Measurements from ENCODE around the gene HS3ST5.
"Not testable (repeated sequence)": the region's sequence is repeated elsewhere in the genome, so short reads cannot be mapped to it uniquely, and the experiment has no call there.

Gene HS3ST5

DNA sequence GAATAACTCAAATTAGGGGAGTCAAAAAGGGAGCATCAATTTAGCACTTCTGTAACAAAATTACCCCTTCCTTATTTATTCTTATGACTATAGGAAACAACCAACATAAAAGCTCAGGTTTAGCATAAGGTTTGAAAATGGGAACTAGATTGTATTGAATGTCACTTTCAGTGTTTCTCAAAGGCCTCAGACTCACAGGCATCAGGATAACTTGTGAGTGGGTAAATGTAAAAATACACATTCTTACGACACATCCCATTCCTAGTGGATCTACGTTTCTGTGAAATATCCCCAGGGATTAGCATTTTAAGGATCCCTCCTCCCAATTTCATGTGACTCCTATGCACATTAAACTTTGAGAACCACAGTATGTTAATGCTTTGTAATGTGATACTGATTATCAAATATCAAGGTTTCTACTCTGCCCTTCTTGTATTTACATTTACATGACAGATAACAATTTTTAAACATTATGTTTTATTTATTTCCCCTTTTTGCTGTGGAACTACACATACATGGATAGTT, 114.8 kb downstream of the HS3ST5 start:
- H3K27me3 Mint-ChIP-seq = no peaks in the 10 kb centered on the region
- peaks cover 0 to 7% of the 10 kb centered on the region in 2 donors for H3K9me3 Mint-ChIP-seq
- H3K4me3 Mint-ChIP-seq = no peak overlapping the region
- DNase-seq (no peak), ATAC-seq (replicated peaks) (no peak)
- H3K27ac Mint-ChIP-seq = no peak overlapping the region
- no peaks in the 10 kb centered on the region for H3K4me1 Mint-ChIP-seq (ENCODE audit: low read depth in 2 of 2)
- no peaks in the 10 kb centered on the region for H3K36me3 Mint-ChIP-seq (ENCODE audit: insufficient read depth)

DNA sequence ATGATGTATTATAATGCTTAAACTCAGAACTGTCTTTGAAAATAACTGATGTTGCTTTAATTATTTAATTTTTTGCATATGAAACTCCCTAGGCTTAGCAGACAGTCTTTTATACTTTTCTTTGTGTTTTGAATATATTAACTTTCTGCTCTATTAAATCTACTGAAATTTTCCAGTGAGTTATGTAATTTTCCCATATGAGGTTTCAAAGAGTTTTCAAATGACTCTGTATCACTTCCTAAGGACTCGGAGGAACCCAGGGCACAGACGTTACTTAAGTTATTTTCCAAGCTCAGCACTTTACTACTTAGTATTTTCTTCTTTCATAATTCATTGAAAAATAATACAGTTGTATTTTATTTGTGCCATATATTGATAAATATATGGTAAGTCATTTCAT, 122.6 kb downstream of the HS3ST5 start:
- no peak for DNase-seq
- Mint-ChIP-seq H3K27me3 (no peaks in the 10 kb centered on the region), H3K9me3 (peaks cover 0 to 2% of the 10 kb centered on the region in 2 donors), H3K4me1 (ENCODE audit: low read depth in 2 of 2) (no peaks in the 10 kb centered on the region), H3K36me3 (ENCODE audit: insufficient read depth) (no peaks in the 10 kb centered on the region), H3K4me3 (no peak overlapping the region), H3K27ac (no peak overlapping the region)
- ATAC-seq (replicated peaks) = no peak

DNA sequence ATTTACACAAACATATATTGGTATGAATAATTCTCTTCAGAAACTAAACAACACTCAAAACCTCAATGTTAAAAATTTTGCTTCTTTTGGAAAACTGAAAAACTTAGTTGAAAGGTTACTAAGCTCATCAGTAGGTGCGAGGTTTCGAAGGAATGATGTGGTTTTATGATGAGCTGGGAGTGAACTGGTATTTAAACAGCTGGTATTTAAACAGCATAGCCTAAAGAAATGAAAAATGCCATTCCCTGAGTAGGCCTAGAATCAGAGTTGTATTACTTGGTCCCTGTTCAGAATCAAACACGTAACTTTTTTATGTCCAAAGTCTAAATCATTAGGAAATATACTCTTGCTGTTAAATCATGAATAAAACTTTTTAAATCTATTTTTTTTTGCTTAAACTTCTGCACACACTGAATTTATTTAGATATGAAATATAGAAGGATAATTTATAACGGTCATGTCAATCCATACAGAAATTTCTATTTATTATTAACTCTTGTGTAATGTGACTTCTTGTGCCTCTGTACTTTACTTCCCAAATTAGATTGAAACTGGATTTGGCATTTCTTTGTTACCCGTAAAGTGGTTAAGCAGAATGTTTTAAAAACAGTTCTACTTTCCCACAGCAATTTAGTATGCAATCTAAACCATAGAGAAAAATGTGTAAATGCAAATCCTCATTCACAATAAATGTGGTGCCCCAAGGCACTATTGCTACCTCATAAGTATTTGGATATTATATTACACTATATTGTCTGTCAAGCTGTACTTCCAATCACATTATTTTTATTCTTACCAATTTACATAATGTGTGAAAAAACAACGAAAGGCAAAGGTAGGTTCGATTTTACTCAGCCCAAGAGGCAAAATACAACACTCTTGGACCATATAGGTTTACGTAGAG, 124.1 kb downstream of the HS3ST5 start:
- Mint-ChIP-seq H3K27ac (no peak overlapping the region), H3K9me3 (peaks cover 0 to 2% of the 10 kb centered on the region in 2 donors), H3K4me1 (ENCODE audit: low read depth in 2 of 2) (no peaks in the 10 kb centered on the region), H3K36me3 (ENCODE audit: insufficient read depth) (no peaks in the 10 kb centered on the region), H3K27me3 (no peaks in the 10 kb centered on the region), H3K4me3 (no peak overlapping the region)
- DNase-seq (no peak), ATAC-seq (replicated peaks) (no peak)

DNA sequence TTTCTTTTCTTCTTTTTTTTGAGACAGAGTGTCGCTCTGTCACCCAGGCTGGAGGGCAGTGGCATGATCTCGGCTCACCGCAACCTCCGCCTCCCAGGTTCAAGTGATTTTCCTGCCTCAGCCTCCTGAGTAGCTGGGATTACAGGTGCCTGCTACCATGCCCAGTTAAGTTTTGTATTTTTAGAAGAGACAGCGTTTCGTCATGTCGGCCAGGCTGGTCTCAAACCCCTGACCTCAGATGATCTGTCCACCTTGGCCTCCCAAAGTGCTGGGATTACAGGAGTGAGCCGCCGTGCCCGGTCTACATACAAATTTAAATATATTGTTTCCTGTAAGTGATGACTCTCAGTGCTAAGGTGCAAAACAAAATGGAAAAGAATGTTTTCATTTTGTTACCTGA, 124.8 kb downstream of the HS3ST5 start:
- not testable (repeated sequence) for H3K4me3 Mint-ChIP-seq; H3K36me3 Mint-ChIP-seq (ENCODE audit: insufficient read depth)

DNA sequence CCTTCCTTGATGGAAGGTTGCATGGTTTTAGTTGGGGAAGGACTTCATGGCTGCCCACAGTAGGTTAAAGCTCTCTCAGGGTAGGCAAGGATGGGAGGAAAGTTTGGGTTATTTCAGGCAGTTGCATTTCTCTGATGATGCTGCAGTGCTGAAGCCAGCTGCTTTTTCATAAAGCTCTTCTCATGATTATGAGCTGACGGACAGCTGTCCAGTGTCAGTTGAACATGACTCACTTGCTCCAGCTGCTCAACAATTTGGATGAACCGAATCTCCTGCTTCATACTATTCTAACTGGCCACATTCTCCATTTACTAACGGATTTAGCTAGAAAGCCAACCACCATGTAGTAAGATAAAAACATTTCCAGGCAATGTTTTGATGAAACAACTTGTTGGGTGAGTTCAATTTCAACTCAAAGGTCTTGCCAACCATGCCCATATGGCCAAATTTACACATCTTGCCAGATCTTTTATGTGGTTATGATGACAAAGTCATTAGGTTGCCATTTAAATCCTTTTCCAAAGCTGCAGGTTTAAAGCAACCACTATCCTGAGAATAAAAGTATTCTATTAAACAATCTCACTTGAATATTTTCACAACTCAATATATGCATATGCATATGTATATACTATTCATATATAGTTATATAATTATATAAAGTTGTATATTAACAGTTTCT, 125.9 kb downstream of the HS3ST5 start:
- Mint-ChIP-seq H3K9me3 (peaks cover 0 to 2% of the 10 kb centered on the region in 2 donors), H3K27me3 (no peaks in the 10 kb centered on the region), H3K4me1 (ENCODE audit: low read depth in 2 of 2) (no peaks in the 10 kb centered on the region), H3K27ac (no peak overlapping the region), H3K4me3 (no peak overlapping the region), H3K36me3 (ENCODE audit: insufficient read depth) (no peaks in the 10 kb centered on the region)
- DNase-seq (no peak), ATAC-seq (replicated peaks) (no peak)

More for the DNA sequence above, 124.8 kb downstream of the HS3ST5 start:
- not testable (repeated sequence) for ATAC-seq (replicated peaks); H3K27me3 Mint-ChIP-seq; H3K4me1 Mint-ChIP-seq (ENCODE audit: low read depth in 2 of 2); H3K9me3 Mint-ChIP-seq; H3K27ac Mint-ChIP-seq; DNase-seq

DNA sequence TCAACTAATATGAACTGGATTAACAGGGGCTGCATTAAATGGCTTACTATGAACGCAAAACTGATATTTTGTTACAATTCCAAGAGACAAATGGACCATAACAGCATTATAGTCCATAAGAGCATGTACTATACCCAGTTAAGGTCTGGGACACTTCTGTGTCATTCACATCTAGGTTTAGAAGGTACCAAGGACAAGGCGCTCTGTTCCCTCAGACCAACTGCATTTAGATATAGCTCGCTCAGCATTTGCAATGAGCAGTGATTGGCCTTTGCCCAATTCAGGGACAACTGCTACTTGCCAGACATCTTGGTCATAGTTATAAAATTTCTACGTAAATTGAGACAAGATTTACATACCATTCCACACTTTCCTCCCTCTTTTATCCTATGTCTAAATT, 132.4 kb downstream of the HS3ST5 start:
- Mint-ChIP-seq H3K36me3 (ENCODE audit: insufficient read depth) (no peaks in the 10 kb centered on the region), H3K4me3 (no peak overlapping the region), H3K9me3 (peaks cover 0 to 1% of the 10 kb centered on the region in 2 donors), H3K27ac (no peak overlapping the region), H3K27me3 (no peaks in the 10 kb centered on the region), H3K4me1 (ENCODE audit: low read depth in 2 of 2) (no peaks in the 10 kb centered on the region)
- no peak for DNase-seq
- ATAC-seq (replicated peaks) = no peak

DNA sequence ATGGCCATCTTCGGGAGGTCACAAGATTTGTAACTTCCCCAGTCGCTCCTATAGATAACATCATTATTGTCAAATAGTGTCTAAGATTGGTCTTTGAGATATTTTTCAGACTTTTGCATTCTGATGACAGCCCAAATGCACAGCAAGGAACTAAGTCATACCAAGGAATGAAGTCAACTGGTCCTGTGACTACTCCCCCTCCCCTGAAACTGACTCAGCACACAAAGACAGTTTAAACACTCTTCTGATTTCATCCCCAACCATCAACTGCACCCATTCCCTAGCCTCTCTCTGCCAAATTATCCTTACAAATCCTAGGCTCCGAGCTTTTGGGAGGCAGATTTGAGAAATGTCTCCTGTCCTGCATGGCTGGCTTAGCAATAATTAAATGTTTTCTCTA, 139.4 kb downstream of the HS3ST5 start:
- no peak overlapping the region for H3K27ac Mint-ChIP-seq
- no peaks in the 10 kb centered on the region for H3K9me3 Mint-ChIP-seq
- H3K4me3 Mint-ChIP-seq = no peak overlapping the region
- DNase-seq = no peak
- no peaks in the 10 kb centered on the region for H3K27me3 Mint-ChIP-seq
- H3K4me1 Mint-ChIP-seq (ENCODE audit: low read depth in 2 of 2) = no peaks in the 10 kb centered on the region
- H3K36me3 Mint-ChIP-seq (ENCODE audit: insufficient read depth) = no peaks in the 10 kb centered on the region
- ATAC-seq (replicated peaks) = no peak

DNA sequence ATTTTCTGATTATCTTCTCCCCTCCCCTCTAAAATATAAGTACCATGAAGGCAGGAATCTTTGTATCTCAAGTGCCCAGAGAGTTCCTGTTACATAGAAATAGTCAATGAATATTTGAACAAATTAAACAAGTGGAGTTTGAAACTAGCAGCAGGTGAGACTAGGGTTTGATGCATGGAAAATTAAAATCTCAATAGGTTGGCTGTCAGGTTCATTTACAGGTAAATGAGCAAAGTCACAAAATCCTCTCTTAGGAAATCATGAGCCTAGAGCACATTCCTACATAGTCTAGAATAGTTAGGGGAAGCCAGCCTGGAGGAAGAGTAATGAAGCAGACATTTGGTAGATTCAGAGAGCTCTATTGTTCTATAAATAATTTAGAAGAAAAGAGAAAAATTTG, 140.4 kb downstream of the HS3ST5 start:
- DNase-seq = no peak
- ATAC-seq (replicated peaks) = no peak
- Mint-ChIP-seq H3K4me1 (ENCODE audit: low read depth in 2 of 2) (no peaks in the 10 kb centered on the region), H3K27ac (no peak overlapping the region), H3K36me3 (ENCODE audit: insufficient read depth) (no peaks in the 10 kb centered on the region), H3K4me3 (no peak overlapping the region), H3K27me3 (no peaks in the 10 kb centered on the region), H3K9me3 (no peaks in the 10 kb centered on the region)

DNA sequence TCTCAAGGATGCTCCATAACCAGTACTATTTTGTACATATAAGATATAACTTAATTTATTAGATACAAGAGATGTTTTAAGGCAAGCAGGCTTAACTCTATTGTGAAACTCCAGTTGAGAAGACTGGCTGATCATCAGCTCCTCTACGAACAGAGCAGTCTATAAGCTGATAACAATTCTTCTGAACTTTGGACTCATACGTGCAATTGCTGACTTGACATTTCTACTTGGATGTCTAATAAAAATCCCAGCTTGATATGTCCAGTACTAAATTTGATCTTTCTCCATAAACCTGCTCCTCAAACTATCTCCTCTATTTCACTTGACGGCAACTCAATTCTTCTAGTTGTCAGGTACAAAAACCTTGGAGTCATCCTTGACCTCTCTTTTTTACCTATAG, 141.9 kb downstream of the HS3ST5 start:
- H3K27ac Mint-ChIP-seq = no peak overlapping the region
- H3K9me3 Mint-ChIP-seq = no peaks in the 10 kb centered on the region
- H3K4me3 Mint-ChIP-seq = no peak overlapping the region
- DNase-seq (no peak), ATAC-seq (replicated peaks) (no peak)
- H3K36me3 Mint-ChIP-seq (ENCODE audit: insufficient read depth) = no peaks in the 10 kb centered on the region
- H3K4me1 Mint-ChIP-seq (ENCODE audit: low read depth in 2 of 2) = no peaks in the 10 kb centered on the region
- no peaks in the 10 kb centered on the region for H3K27me3 Mint-ChIP-seq

DNA sequence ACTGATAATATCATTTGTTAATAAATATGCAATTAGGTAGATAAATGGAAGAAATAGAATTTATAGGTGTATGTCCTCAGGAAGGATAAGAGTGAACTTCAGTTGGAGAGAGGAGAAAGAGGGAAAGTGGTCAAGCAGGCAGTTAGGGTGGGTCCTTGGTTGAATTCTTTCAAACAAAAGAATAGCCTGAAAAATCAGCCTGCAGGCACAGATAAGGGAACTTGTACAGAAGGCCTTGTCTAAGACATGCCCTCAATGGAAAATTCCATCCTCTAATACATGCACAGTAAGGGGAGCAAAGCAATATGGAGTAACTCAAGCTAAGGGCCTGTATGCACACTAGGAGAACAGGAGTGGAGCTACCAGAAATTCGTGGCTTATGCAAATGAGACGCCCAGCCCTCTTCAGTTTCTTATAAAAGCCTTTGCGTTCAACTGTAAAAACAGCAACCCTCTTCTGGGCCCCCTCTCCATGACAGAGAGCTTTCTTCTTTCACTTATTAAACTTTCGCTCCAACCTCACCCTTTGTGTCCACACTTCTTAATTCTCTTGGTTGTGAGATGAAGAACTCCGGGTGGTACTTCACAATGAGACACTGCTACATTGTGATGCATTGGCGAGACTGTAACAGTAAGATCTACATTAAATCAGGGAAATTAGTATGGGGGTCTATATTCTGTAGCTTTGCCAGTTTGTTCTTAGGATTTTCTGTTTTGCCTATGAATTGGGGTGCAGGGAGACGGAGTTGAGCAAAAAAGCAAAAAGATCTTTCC, 147.0 kb downstream of the HS3ST5 start:
- DNase-seq (no peak), ATAC-seq (replicated peaks) (no peak)
- Mint-ChIP-seq H3K27me3 (no peaks in the 10 kb centered on the region), H3K9me3 (peaks cover 0 to 2% of the 10 kb centered on the region in 2 donors), H3K36me3 (ENCODE audit: insufficient read depth) (no peaks in the 10 kb centered on the region), H3K4me1 (ENCODE audit: low read depth in 2 of 2) (no peaks in the 10 kb centered on the region), H3K27ac (no peak overlapping the region), H3K4me3 (no peak overlapping the region)

DNA sequence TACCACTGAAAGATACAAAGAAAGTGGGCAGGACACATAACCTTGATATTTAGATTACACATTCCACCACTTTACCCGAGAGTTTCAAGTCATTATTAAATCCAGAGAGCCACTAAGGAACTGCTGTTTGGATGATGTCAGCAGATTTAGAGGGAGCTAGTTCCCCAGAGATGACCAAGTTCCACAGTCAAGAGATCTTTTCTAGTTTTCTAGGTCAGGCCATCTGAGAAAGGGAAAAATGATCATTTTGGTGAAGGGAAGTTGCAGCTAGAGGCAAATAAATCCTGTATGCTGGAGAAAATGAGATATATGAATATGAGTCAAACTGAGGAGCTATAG, 147.8 kb downstream of the HS3ST5 start:
- Mint-ChIP-seq H3K9me3 (peaks cover 0 to 2% of the 10 kb centered on the region in 2 donors), H3K36me3 (ENCODE audit: insufficient read depth) (no peaks in the 10 kb centered on the region), H3K4me1 (ENCODE audit: low read depth in 2 of 2) (no peaks in the 10 kb centered on the region), H3K27me3 (no peaks in the 10 kb centered on the region), H3K27ac (no peak overlapping the region), H3K4me3 (no peak overlapping the region)
- no peak for ATAC-seq (replicated peaks)
- no peak for DNase-seq

DNA sequence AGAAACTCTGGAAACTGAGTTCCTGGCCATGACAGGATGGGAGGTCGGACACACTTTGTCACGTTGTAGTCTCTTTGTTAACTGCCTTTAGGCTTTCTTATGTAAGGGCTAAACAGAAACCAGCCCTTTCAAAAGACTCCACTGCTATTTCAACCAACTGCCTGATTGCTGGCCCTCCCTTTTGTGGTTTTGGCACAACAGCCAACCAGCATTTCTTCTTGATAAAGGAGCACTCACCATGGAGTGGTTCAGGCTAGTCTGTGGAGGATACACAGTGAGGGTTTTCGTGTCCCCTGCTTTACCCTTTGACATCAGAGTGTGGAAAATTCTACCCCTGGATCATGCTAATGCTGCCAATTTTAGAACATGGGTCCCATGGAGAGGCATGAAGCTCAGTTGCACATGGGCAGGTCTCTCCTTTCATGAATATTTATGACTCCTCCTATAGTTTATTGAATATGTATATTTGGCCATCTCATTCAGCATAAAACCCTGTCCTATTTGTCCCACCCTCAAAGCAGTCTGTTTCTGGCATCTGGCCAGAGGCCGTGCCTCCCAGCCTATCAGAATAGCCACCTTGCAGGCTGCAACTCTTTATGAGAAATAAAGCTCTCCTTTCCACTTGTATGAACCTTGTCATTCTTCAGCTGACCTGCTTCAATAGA, 148.3 kb downstream of the HS3ST5 start:
- Mint-ChIP-seq H3K4me1 (ENCODE audit: low read depth in 2 of 2) (no peaks in the 10 kb centered on the region), H3K27ac (no peak overlapping the region)
- ATAC-seq (replicated peaks) = no peak

DNA sequence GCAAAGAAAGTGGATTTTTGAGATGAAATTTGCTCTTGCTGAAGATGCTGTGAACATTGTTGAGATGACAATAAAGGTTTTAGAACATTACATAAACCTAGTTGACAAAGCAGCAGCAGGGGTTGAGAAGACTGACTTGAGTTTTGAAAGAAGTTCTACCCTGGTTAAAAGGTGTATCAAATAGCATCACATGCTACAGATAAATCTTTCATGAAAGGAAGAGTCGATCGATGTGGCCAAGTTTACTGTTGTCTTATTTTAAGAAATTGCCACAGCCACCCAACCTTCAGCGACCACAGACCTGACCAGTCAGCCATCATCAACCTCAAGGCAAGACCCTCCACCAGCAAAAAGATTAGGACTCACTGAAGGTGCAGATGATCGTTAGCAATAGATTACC, 155.3 kb downstream of the HS3ST5 start:
- Mint-ChIP-seq H3K27ac (no peak overlapping the region), H3K36me3 (ENCODE audit: insufficient read depth) (no peaks in the 10 kb centered on the region), H3K4me3 (no peak overlapping the region), H3K9me3 (peaks cover 0 to 3% of the 10 kb centered on the region in 2 donors), H3K27me3 (no peaks in the 10 kb centered on the region), H3K4me1 (ENCODE audit: low read depth in 2 of 2) (no peaks in the 10 kb centered on the region)
- DNase-seq (no peak), ATAC-seq (replicated peaks) (no peak)

More for the DNA sequence above, 148.3 kb downstream of the HS3ST5 start:
- no peaks in the 10 kb centered on the region for H3K27me3 Mint-ChIP-seq
- H3K9me3 Mint-ChIP-seq = peaks cover 0 to 2% of the 10 kb centered on the region in 2 donors
- DNase-seq = no peak
- no peaks in the 10 kb centered on the region for H3K36me3 Mint-ChIP-seq (ENCODE audit: insufficient read depth)
- H3K4me3 Mint-ChIP-seq = no peak overlapping the region

Data from effector memory CD8-positive, alpha-beta T cell (primary cell).